Loucy (cell line): ENCODE data around the gene GFRA1.

Experiments
- H2AFZ ChIP-seq: fragments of 200-600 bp; sonication (generic); 2 replicates; pipeline ENCODE4 v1.6.0; 2016; ENCODE audit warnings: antibody characterized with exemption, mild to moderate bottlenecking, low read length, moderate library complexity
- H3F3A ChIP-seq: fragments of 200-600 bp; 2 replicates; pipeline ENCODE4 v1.6.0; 2016; ENCODE audit warnings: antibody characterized with exemption, low read depth, mild to moderate bottlenecking
- H3K27me3 ChIP-seq: fragments of 200-600 bp; sonication (generic); 2 replicates; pipeline ENCODE4 v1.6.1; 2014; ENCODE audit warnings: low read length, mild to moderate bottlenecking; ENCODE audit not compliant: insufficient read depth, poor library complexity, severe bottlenecking
- H3K36me3 ChIP-seq: fragments of 200-600 bp; sonication (generic); 2 replicates; pipeline ENCODE4 v1.6.1; 2016; ENCODE audit warnings: low read length; ENCODE audit not compliant: insufficient read depth
- H3K4me1 ChIP-seq: fragments of 200-600 bp; sonication (generic); 2 replicates; pipeline ENCODE4 v1.5.1; 2014; ENCODE audit warnings: low read length, mild to moderate bottlenecking; ENCODE audit not compliant: insufficient read depth, poor library complexity, severe bottlenecking
- H3K4me2 ChIP-seq: fragments of 200-600 bp; sonication (generic); 2 replicates; pipeline ENCODE4 v1.6.0; 2014; ENCODE audit warnings: antibody characterized with exemption, low read length, low read depth, mild to moderate bottlenecking; ENCODE audit not compliant: poor library complexity, severe bottlenecking
- H3K4me3 ChIP-seq: fragments of 200-600 bp; sonication (generic); 2 replicates; pipeline ENCODE4 v1.5.1; 2014; ENCODE audit warnings: low read length, mild to moderate bottlenecking, mixed read lengths; ENCODE audit not compliant: poor library complexity, severe bottlenecking
- H3K79me2 ChIP-seq: fragments of 200-600 bp; sonication (generic); 2 replicates; pipeline ENCODE4 v1.6.1; 2014; ENCODE audit warnings: low read length; ENCODE audit not compliant: insufficient read depth
- H3K9ac ChIP-seq: fragments of 200-600 bp; sonication (generic); 2 replicates; pipeline ENCODE4 v1.6.0; 2014; ENCODE audit warnings: mild to moderate bottlenecking, low read depth, low read length, moderate library complexity; ENCODE audit not compliant: poor library complexity, severe bottlenecking
- H3K9me2 ChIP-seq: fragments of 200-600 bp; sonication (generic); replicated peaks from 2 replicates; pipeline ENCODE4 v1.6.1; 2016; ENCODE audit warnings: low read depth, low read length, mixed read lengths
- H3K9me3 ChIP-seq: fragments of 200-600 bp; sonication (generic); 2 replicates; pipeline ENCODE4 v1.6.1; 2014; ENCODE audit warnings: mild to moderate bottlenecking, antibody characterized with exemption, low read length, low read depth; ENCODE audit not compliant: insufficient read depth
- H4K20me1 ChIP-seq: fragments of 200-600 bp; sonication (generic); 2 replicates; pipeline ENCODE4 v1.6.0; 2014; ENCODE audit warnings: antibody characterized with exemption, low read length, mild to moderate bottlenecking; ENCODE audit not compliant: insufficient read depth, poor library complexity, severe bottlenecking
- CTCF ChIP-seq: fragments of 200-600 bp; sonication (generic); conservative IDR thresholded peaks from 2 replicates; pipeline ENCODE4 v1.5.1; 2014; ENCODE audit warnings: mild to moderate bottlenecking, antibody characterized with exemption, low read length
- EZH2phosphoT487 ChIP-seq: fragments of 200-600 bp; IDR thresholded peaks from 2 replicates; pipeline ENCODE4 v1.6.1; 2018; ENCODE audit warnings: antibody characterized with exemption, mild to moderate bottlenecking, moderate library complexity, borderline replicate concordance

Gene GFRA1

GRCh38 chr10:116029826-116030225, 243.2 kb downstream of the GFRA1 start:
- no peaks in the 10 kb centered on the region for H3F3A ChIP-seq
- H2AFZ ChIP-seq, result no peak overlapping the region
- H3K4me1 ChIP-seq, result peaks cover 1% of the 10 kb centered on the region
- no peaks in the 10 kb centered on the region for H3K27me3 ChIP-seq
- no peak overlapping the region for H3K4me2 ChIP-seq
- TF ChIP-seq CTCF, result no peak
- no peak for TF ChIP-seq EZH2phosphoT487
- H3K36me3 ChIP-seq, result no peaks in the 10 kb centered on the region
- no peaks in the 10 kb centered on the region for H3K9me2 ChIP-seq
- no peak overlapping the region for H3K4me3 ChIP-seq
- no peaks in the 10 kb centered on the region for H3K79me2 ChIP-seq
- no peak overlapping the region for H3K9ac ChIP-seq
- H4K20me1 ChIP-seq, result no peaks in the 10 kb centered on the region
- 0 out of 2 replicates have a peak, but pooled peaks cover 6% of the 10 kb centered on the region for H3K9me3 ChIP-seq

GRCh38 chr10:116027355-116027754, 245.7 kb downstream of the GFRA1 start:
- no peaks in the 10 kb centered on the region for H3K9me3 ChIP-seq
- TF ChIP-seq EZH2phosphoT487 (no peak), CTCF (no peak)
- H3K4me3 ChIP-seq, result no peak overlapping the region
- no peaks in the 10 kb centered on the region for H3K9me2 ChIP-seq
- H3K4me1 ChIP-seq, result peaks cover 4% of the 10 kb centered on the region
- H3K9ac ChIP-seq, result no peak overlapping the region
- H3K4me2 ChIP-seq, result no peak overlapping the region
- H3F3A ChIP-seq, result no peaks in the 10 kb centered on the region
- H3K79me2 ChIP-seq, result no peaks in the 10 kb centered on the region
- no peaks in the 10 kb centered on the region for H3K36me3 ChIP-seq
- no peaks in the 10 kb centered on the region for H4K20me1 ChIP-seq
- no peak overlapping the region for H2AFZ ChIP-seq
- no peaks in the 10 kb centered on the region for H3K27me3 ChIP-seq

- Histone ChIP-seq H3K9ac (no peak overlapping the region), H3K9me2 (no peaks in the 10 kb centered on the region), H4K20me1 (no peaks in the 10 kb centered on the region), H3K4me1 (peaks cover 4% of the 10 kb centered on the region), H3K4me2 (no peak overlapping the region), H3F3A (no peaks in the 10 kb centered on the region), H3K27me3 (no peaks in the 10 kb centered on the region), H3K4me3 (no peak overlapping the region), H2AFZ (no peak overlapping the region), H3K9me3 (no peaks in the 10 kb centered on the region), H3K79me2 (no peaks in the 10 kb centered on the region), H3K36me3 (no peaks in the 10 kb centered on the region)
- TF ChIP-seq EZH2phosphoT487 (no peak), CTCF (no peak)
Measured at GRCh38 chr10:116026725-116027124, 246.3 kb downstream of the GFRA1 start.
